Endothelial cell (in vitro differentiated cells): Measurements from ENCODE around the gene RAET1E. TPM values are rescaled to one million over a fixed set of nuclear protein-coding genes. Genes with fewer than 3 reads are reported as not detected.
A peak's percentile ranks its signal among the peaks of the same experiment; 100 is the strongest.
"Not testable (repeated sequence)": the region's sequence is repeated elsewhere in the genome, so short reads cannot be mapped to it uniquely, and the experiment has no call there.

ENCODE experiments used
- DNase-seq: peaks from one replicate; pipeline ENCODE4 v3.0.0; 2021; ENCODE audit warnings: low spot score
- H3K27ac Mint-ChIP-seq: one replicate; pipeline ENCODE4 v1.8.0; 2021; ENCODE audit warnings: mixed read lengths, inconsistent platforms; ENCODE audit not compliant: unreplicated experiment
- H3K27me3 Mint-ChIP-seq: one replicate; pipeline ENCODE4 v1.8.0; 2021; ENCODE audit warnings: mild to moderate bottlenecking, moderate library complexity, mixed read lengths, inconsistent platforms; ENCODE audit not compliant: unreplicated experiment
- H3K36me3 Mint-ChIP-seq: one replicate; pipeline ENCODE4 v1.8.0; 2021; ENCODE audit warnings: mild to moderate bottlenecking, low read depth, mixed read lengths, inconsistent platforms; ENCODE audit not compliant: unreplicated experiment
- H3K4me1 Mint-ChIP-seq: one replicate; pipeline ENCODE4 v1.8.0; 2021; ENCODE audit warnings: mild to moderate bottlenecking, mixed read lengths, inconsistent platforms; ENCODE audit not compliant: unreplicated experiment
- H3K4me3 Mint-ChIP-seq: one replicate; pipeline ENCODE4 v1.8.0; 2021; ENCODE audit warnings: mild to moderate bottlenecking, mixed read lengths, inconsistent platforms; ENCODE audit not compliant: unreplicated experiment
- H3K9me3 Mint-ChIP-seq: one replicate; pipeline ENCODE4 v1.8.0; 2021; ENCODE audit warnings: mixed read lengths, inconsistent platforms; ENCODE audit not compliant: unreplicated experiment
- CTCF ChIP-seq: fragments of 200-600 bp; sonication (generic); IDR thresholded peaks from one replicate; pipeline ENCODE4 v1.5.0; 2021; ENCODE audit warnings: antibody characterized with exemption; ENCODE audit not compliant: unreplicated experiment
- total RNA-seq: library from RNA; stranded (reverse); fragmentation: NEBNext Ultra II Directional; extraction: Animal tissue kit (Norgen Biotek cat#: 25700); gene quantifications from one replicate; pipeline ENCODE4 v1.2.1, GENCODE V29; 2021; ENCODE audit not compliant: unreplicated experiment

RAET1E gene
- total RNA-seq, 1 donor from 2014 or later = 0.28 TPM

- Mint-ChIP-seq H3K4me1 (peaks cover 18% of the 10 kb centered on the region), H3K27me3 (peaks cover 3% of the 10 kb centered on the region), H3K27ac (no peak overlapping the region), H3K9me3 (peaks cover 2% of the 10 kb centered on the region), H3K36me3 (peaks cover 6% of the 10 kb centered on the region), H3K4me3 (no peak overlapping the region)
- DNase-seq = no peak
- no peak for TF ChIP-seq CTCF
Measured at GRCh38 chr6:149913085-149913484, 15.2 kb upstream of the RAET1E start.

- H3K4me3 Mint-ChIP-seq, H3K27ac Mint-ChIP-seq, H3K9me3 Mint-ChIP-seq, DNase-seq, H3K27me3 Mint-ChIP-seq: not testable (repeated sequence)
- Mint-ChIP-seq H3K36me3 (peaks cover 10% of the 10 kb centered on the region), H3K4me1 (peaks cover 18% of the 10 kb centered on the region)
Measured at GRCh38 chr6:149912680-149913079, 14.8 kb upstream of the RAET1E start.

- Mint-ChIP-seq H3K9me3 (peaks cover 6% of the 10 kb centered on the region), H3K4me3 (no peak overlapping the region), H3K36me3 (peaks cover 10% of the 10 kb centered on the region), H3K4me1 (peaks cover 23% of the 10 kb centered on the region), H3K27ac (no peak overlapping the region), H3K27me3 (peaks cover 3% of the 10 kb centered on the region)
- no peak for TF ChIP-seq CTCF
- DNase-seq = no peak
Measured at GRCh38 chr6:149910721-149911151, 12.8 kb upstream of the RAET1E start.

- peaks cover 6% of the 10 kb centered on the region for H3K9me3 Mint-ChIP-seq
- H3K36me3 Mint-ChIP-seq = peaks cover 10% of the 10 kb centered on the region
- peaks cover 3% of the 10 kb centered on the region for H3K27me3 Mint-ChIP-seq
- no peak overlapping the region for H3K27ac Mint-ChIP-seq
- peaks cover 26% of the 10 kb centered on the region for H3K4me1 Mint-ChIP-seq
- no peak for DNase-seq
- no peak overlapping the region for H3K4me3 Mint-ChIP-seq
- no peak for TF ChIP-seq CTCF
Measured at GRCh38 chr6:149909701-149910470, 12.0 kb upstream of the RAET1E start.

- Mint-ChIP-seq H3K4me1 (peaks cover 24% of the 10 kb centered on the region), H3K36me3 (peaks cover 10% of the 10 kb centered on the region), H3K4me3 (peak overlapping the region; percentile 56)
- not testable (repeated sequence) for H3K27ac Mint-ChIP-seq, H3K27me3 Mint-ChIP-seq, H3K9me3 Mint-ChIP-seq, DNase-seq
Measured at GRCh38 chr6:149908480-149908879, 10.6 kb upstream of the RAET1E start.

GRCh38 chr6:149907317-149907716 lies 9.4 kb upstream of the RAET1E start:
- Mint-ChIP-seq H3K27me3 (peaks cover 2% of the 10 kb centered on the region), H3K9me3 (peaks cover 6% of the 10 kb centered on the region), H3K36me3 (peaks cover 10% of the 10 kb centered on the region), H3K27ac (peak overlapping the region; percentile 30), H3K4me1 (peaks cover 18% of the 10 kb centered on the region), H3K4me3 (no peak overlapping the region)
- TF ChIP-seq CTCF = no peak
- no peak for DNase-seq
